Measurements from ENCODE around the gene WASF1.
A peak's percentile ranks its signal among the peaks of the same experiment; 100 is the strongest.

Gene WASF1

GRCh38 chr6:110179406-110180227 is at the start of gene WASF1:
Gene WASF1 (minus strand): TSS chr6:110179670. CDS start chr6:110127601, 52,069 bp downstream.
- Histone ChIP-seq H3K9ac (peak within 1 kb of the TSS; percentile 20), H3K9me3 (ENCODE audit: control insufficient read depth, low read length) (no peaks in the 10 kb centered on the region), H3K27me3 (ENCODE audit: control insufficient read depth, insufficient read depth, low read length) (no peaks in the 10 kb centered on the region), H3K36me3 (ENCODE audit: control insufficient read depth, insufficient read depth, low read length) (no peaks in the 10 kb centered on the region), H3K4me1 (peaks cover 18% of the 10 kb centered on the region), H3K4me2 (ENCODE audit: low read length) (peak within 1 kb of the TSS; percentile 93), H3K79me2 (peaks cover 35% of the 10 kb centered on the region), H3K4me3 (ENCODE audit: low read depth, low read length) (peak within 1 kb of the TSS; percentile 87), H2AFZ (peak within 1 kb of the TSS; percentile 99), H3K27ac (peak within 1 kb of the TSS; percentile 74)
- TF ChIP-seq CTCF (IDR thresholded peaks at IDR 0.05), result no peak

- Histone ChIP-seq H3K4me3 (ENCODE audit: low read depth, low read length) (no peak overlapping the region), H3K9me3 (ENCODE audit: control insufficient read depth, low read length) (no peaks in the 10 kb centered on the region), H3K9ac (no peak overlapping the region), H3K27me3 (ENCODE audit: control insufficient read depth, insufficient read depth, low read length) (no peaks in the 10 kb centered on the region), H2AFZ (no peak overlapping the region), H3K36me3 (ENCODE audit: control insufficient read depth, insufficient read depth, low read length) (no peaks in the 10 kb centered on the region), H3K27ac (no peak overlapping the region), H3K79me2 (no peaks in the 10 kb centered on the region), H3K4me1 (no peaks in the 10 kb centered on the region), H3K4me2 (ENCODE audit: low read length) (no peak overlapping the region)
- no peak for TF ChIP-seq CTCF (IDR thresholded peaks at IDR 0.05)
These were observed 46.8 kb upstream of the WASF1 start for GRCh38 chr6:110226261-110226660.

GRCh38 chr6:110221738-110222137 is 42.3 kb upstream of the WASF1 start:
- Histone ChIP-seq H3K4me3 (ENCODE audit: low read depth, low read length) (no peak overlapping the region), H3K27me3 (ENCODE audit: control insufficient read depth, insufficient read depth, low read length) (no peaks in the 10 kb centered on the region), H3K4me1 (no peaks in the 10 kb centered on the region), H3K79me2 (no peaks in the 10 kb centered on the region), H2AFZ (no peak overlapping the region), H3K9me3 (ENCODE audit: control insufficient read depth, low read length) (no peaks in the 10 kb centered on the region), H3K4me2 (ENCODE audit: low read length) (no peak overlapping the region), H3K27ac (no peak overlapping the region), H3K36me3 (ENCODE audit: control insufficient read depth, insufficient read depth, low read length) (no peaks in the 10 kb centered on the region), H3K9ac (no peak overlapping the region)
- no peak for TF ChIP-seq CTCF (IDR thresholded peaks at IDR 0.05)

GRCh38 chr6:110217266-110217665 is 37.8 kb upstream of the WASF1 start:
- Histone ChIP-seq H3K27ac (no peak overlapping the region), H3K27me3 (ENCODE audit: control insufficient read depth, insufficient read depth, low read length) (no peaks in the 10 kb centered on the region), H3K36me3 (ENCODE audit: control insufficient read depth, insufficient read depth, low read length) (no peaks in the 10 kb centered on the region), H3K4me3 (ENCODE audit: low read depth, low read length) (no peak overlapping the region), H3K9me3 (ENCODE audit: control insufficient read depth, low read length) (no peaks in the 10 kb centered on the region), H3K79me2 (no peaks in the 10 kb centered on the region), H3K4me1 (no peaks in the 10 kb centered on the region), H2AFZ (no peak overlapping the region), H3K4me2 (ENCODE audit: low read length) (no peak overlapping the region), H3K9ac (no peak overlapping the region)
- no peak for TF ChIP-seq CTCF (IDR thresholded peaks at IDR 0.05)

- Histone ChIP-seq H3K9me3 (ENCODE audit: control insufficient read depth, low read length) (no peaks in the 10 kb centered on the region), H3K36me3 (ENCODE audit: control insufficient read depth, insufficient read depth, low read length) (no peaks in the 10 kb centered on the region), H2AFZ (no peak overlapping the region), H3K4me1 (no peaks in the 10 kb centered on the region), H3K4me2 (ENCODE audit: low read length) (no peak overlapping the region), H3K27ac (no peak overlapping the region), H3K9ac (no peak overlapping the region), H3K4me3 (ENCODE audit: low read depth, low read length) (no peak overlapping the region), H3K79me2 (no peaks in the 10 kb centered on the region), H3K27me3 (ENCODE audit: control insufficient read depth, insufficient read depth, low read length) (no peaks in the 10 kb centered on the region)
- TF ChIP-seq CTCF (IDR thresholded peaks at IDR 0.05), result no peak
These were observed 36.7 kb upstream of the WASF1 start for GRCh38 chr6:110216140-110216539.

Data from parathyroid adenoma (tissue), 2 donors.